ENCODE data around the gene KLK6.

The KLK6 gene

GRCh38 chr19:50959731-50960500 is 9.5 kb downstream of the KLK6 start:
- H3K36me3 Mint-ChIP-seq (ENCODE audit: low read depth) = peaks cover 11% of the 10 kb centered on the region
- no peak overlapping the region for H3K27ac Mint-ChIP-seq
- no peak for TF ChIP-seq CTCF (IDR thresholded peaks at IDR 0.05; ENCODE audit: unreplicated experiment in 3 of 3)
- no peaks in the 10 kb centered on the region for H3K4me1 Mint-ChIP-seq
- no peaks in the 10 kb centered on the region for H3K9me3 Mint-ChIP-seq
- H3K27me3 Mint-ChIP-seq (ENCODE audit: low read depth) = peaks cover 14% of the 10 kb centered on the region
- H3K4me3 Mint-ChIP-seq = no peak overlapping the region

- Mint-ChIP-seq H3K27ac (no peak overlapping the region), H3K4me1 (peaks cover 10% of the 10 kb centered on the region), H3K9me3 (no peaks in the 10 kb centered on the region), H3K36me3 (ENCODE audit: low read depth) (peaks cover 5% of the 10 kb centered on the region), H3K4me3 (no peak overlapping the region), H3K27me3 (ENCODE audit: low read depth) (peaks cover 10% of the 10 kb centered on the region)
- no peak for TF ChIP-seq CTCF (IDR thresholded peaks at IDR 0.05; ENCODE audit: unreplicated experiment in 3 of 3)
Observed at GRCh38 chr19:50957587-50957986, 11.8 kb downstream of the KLK6 start.

- TF ChIP-seq CTCF (IDR thresholded peaks at IDR 0.05; ENCODE audit: unreplicated experiment in 3 of 3) = no peak
- Mint-ChIP-seq H3K4me1 (peaks cover 10% of the 10 kb centered on the region), H3K9me3 (no peaks in the 10 kb centered on the region), H3K36me3 (ENCODE audit: low read depth) (no peaks in the 10 kb centered on the region), H3K4me3 (no peak within 1 kb of the TSS), H3K27me3 (ENCODE audit: low read depth) (peaks cover 18% of the 10 kb centered on the region), H3K27ac (peak within 1 kb of the TSS in 2 of 3 experiments; percentile 7 to 17)
Observed at GRCh38 chr19:50952910-50953309, 16.5 kb downstream of the KLK6 start, which contains the start of gene KLK5. KLK5 (minus strand) TSS chr19:50953038; CDS start chr19:50952657, 381 bp downstream.

GRCh38 chr19:50949861-50950260 is 19.5 kb downstream of the KLK6 start:
- Mint-ChIP-seq H3K27ac (no peak overlapping the region), H3K36me3 (ENCODE audit: low read depth) (no peaks in the 10 kb centered on the region), H3K4me1 (peaks cover 10% of the 10 kb centered on the region), H3K4me3 (no peak overlapping the region), H3K27me3 (ENCODE audit: low read depth) (peaks cover 15% of the 10 kb centered on the region), H3K9me3 (no peaks in the 10 kb centered on the region)
- TF ChIP-seq CTCF (IDR thresholded peaks at IDR 0.05; ENCODE audit: unreplicated experiment in 3 of 3) = no peak

DNA sequence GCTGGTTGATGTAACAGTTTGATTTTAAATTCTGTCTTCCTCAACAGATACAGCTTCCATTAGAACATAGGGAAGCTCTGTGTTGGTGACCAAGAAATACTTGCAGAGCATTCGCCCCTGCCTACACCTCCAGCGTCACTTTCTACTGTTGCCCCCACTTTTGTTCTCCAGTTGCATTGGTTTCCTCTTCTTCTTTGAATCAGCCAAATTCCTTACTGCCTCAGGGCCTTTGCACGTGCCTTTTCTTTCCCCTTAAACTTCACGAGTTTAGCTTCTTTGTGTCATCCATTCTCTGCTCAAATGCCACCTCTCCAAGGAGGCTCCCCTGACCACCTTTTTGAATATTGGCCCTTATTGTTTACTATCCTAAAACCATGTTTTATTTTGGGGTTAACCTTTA is 22.3 kb downstream of the KLK6 start:
- H3K27me3 Mint-ChIP-seq (ENCODE audit: low read depth) = peaks cover 26% of the 10 kb centered on the region
- H3K36me3 Mint-ChIP-seq (ENCODE audit: low read depth) = no peaks in the 10 kb centered on the region
- H3K9me3 Mint-ChIP-seq = peaks cover 2% of the 10 kb centered on the region
- no peak overlapping the region for H3K27ac Mint-ChIP-seq
- H3K4me3 Mint-ChIP-seq = no peak overlapping the region
- TF ChIP-seq CTCF (IDR thresholded peaks at IDR 0.05; ENCODE audit: unreplicated experiment in 3 of 3) = no peak
- no peaks in the 10 kb centered on the region for H3K4me1 Mint-ChIP-seq

DNA sequence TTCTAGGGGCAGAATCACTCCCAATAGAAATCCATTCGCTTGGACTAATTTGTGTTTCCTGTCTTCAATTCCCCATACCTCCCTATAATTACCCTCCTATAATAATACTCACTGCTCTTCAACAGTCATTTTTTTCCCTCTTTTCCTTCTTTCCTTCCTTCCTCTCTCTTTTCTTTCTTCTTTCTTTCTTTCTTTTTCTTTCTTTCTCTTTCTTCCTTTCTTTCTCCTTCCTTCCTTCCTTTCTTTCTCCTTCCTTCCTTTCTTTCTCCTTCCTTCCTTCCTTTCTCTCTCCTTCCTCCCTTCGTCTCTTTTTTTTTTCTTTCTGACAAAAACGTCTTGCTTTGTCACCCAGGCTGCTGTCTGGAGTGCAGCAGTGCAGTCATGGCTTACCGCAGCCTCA is 24.6 kb downstream of the KLK6 start:
- H3K4me3 Mint-ChIP-seq = no peak overlapping the region
- no peaks in the 10 kb centered on the region for H3K36me3 Mint-ChIP-seq (ENCODE audit: low read depth)
- H3K4me1 Mint-ChIP-seq = no peaks in the 10 kb centered on the region
- peaks cover 7% of the 10 kb centered on the region for H3K9me3 Mint-ChIP-seq
- H3K27ac Mint-ChIP-seq = no peak overlapping the region
- no peak for TF ChIP-seq CTCF (IDR thresholded peaks at IDR 0.05; ENCODE audit: unreplicated experiment in 3 of 3)
- peaks cover 29% of the 10 kb centered on the region for H3K27me3 Mint-ChIP-seq (ENCODE audit: low read depth)

Data from nephron (organoid).